GM10248 (cell line): Measurements from ENCODE around the gene SP2.
A peak's percentile ranks its signal among the peaks of the same experiment; 100 is the strongest.

Experiments
- CTCF ChIA-PET: fragments of 300-600 bp; sonication (Branson Sonifier 250); formaldehyde crosslinking; extraction: SDS; loops from one replicate; lab custom pipeline; 2021; ENCODE audit warnings: antibody characterized with exemption; lab: Yijun Ruan, JAX
- POLR2A ChIA-PET: fragments of 350-650 bp; sonication (Branson Sonifier 250); formaldehyde crosslinking; extraction: SDS; loops from one replicate; lab custom pipeline; 2020; ENCODE audit warnings: antibody characterized with exemption; lab: Yijun Ruan, JAX
- DNase-seq: peaks from one replicate; pipeline ENCODE4 v3.0.0; 2012; ENCODE audit errors: extremely low spot score
- CTCF ChIP-seq: IDR thresholded peaks from 2 replicates; pipeline ENCODE4 v1.5.1; 2012; ENCODE audit warnings: mild to moderate bottlenecking, low read depth; ENCODE audit errors: extremely low read depth, missing control alignments, control extremely low read depth

SP2 gene

GRCh38 chr17:47949197-47949759 lies 53.2 kb downstream of the SP2 start:
- CTCF ChIA-PET, result interaction anchor here (1.1 to 32.0 kb wide), 27 partner anchors 0 to 1087 kb away, joined by 3 to 584 read pairs (median 7); partner anchors contain the start of genes CDK5RAP3, PNPO and PRR15L
- DNase-seq, result peak; percentile 82
- POLR2A ChIA-PET, result no interaction called here
- peak; percentile 88 for TF ChIP-seq CTCF

GRCh38 chr17:47949946-47950345 lies 53.9 kb downstream of the SP2 start:
- CTCF ChIA-PET, result interaction anchor here (0.9 to 32.0 kb wide), 27 partner anchors 1 to 1086 kb away, joined by 3 to 584 read pairs (median 5); partner anchors contain the start of genes CDK5RAP3, PNPO and PRR15L
- POLR2A ChIA-PET, result no interaction called here
- DNase-seq, result no peak
- no peak for TF ChIP-seq CTCF

GRCh38 chr17:47950448-47950847 lies 54.4 kb downstream of the SP2 start:
- POLR2A ChIA-PET, result interaction anchor here (0.7 kb wide), 1 partner anchor 67 kb away, joined by 3 read pairs; no protein-coding TSS in a partner anchor
- DNase-seq, result no peak
- CTCF ChIA-PET, result interaction anchor here (0.9 to 25.3 kb wide), 24 partner anchors 16 to 1086 kb away, joined by 3 to 584 read pairs (median 4); partner anchors contain the start of genes CDK5RAP3, PNPO and SCRN2
- no peak for TF ChIP-seq CTCF

- DNase-seq, result no peak
- POLR2A ChIA-PET, result no interaction called here
- TF ChIP-seq CTCF, result no peak
- CTCF ChIA-PET, result interaction anchor here (1.0 to 25.3 kb wide), 8 partner anchors 15 to 103 kb away, joined by 3 to 584 read pairs (median 30); partner anchors contain the start of genes CDK5RAP3 and PNPO
Measured at GRCh38 chr17:47952171-47953021, 56.4 kb downstream of the SP2 start.

GRCh38 chr17:47953909-47954308 lies 57.9 kb downstream of the SP2 start:
- ChIA-PET CTCF (interaction anchor here (0.9 to 25.3 kb wide), 7 partner anchors 14 to 113 kb away, joined by 3 to 584 read pairs (median 44); partner anchors contain the start of genes CDK5RAP3, PNPO and SCRN2), POLR2A (interaction anchor here (0.6 kb wide), 1 partner anchor 755 kb away, joined by 4 read pairs; no protein-coding TSS in a partner anchor)
- DNase-seq, result no peak
- TF ChIP-seq CTCF, result no peak

GRCh38 chr17:47955497-47956461 lies 59.7 kb downstream of the SP2 start:
- no peak for DNase-seq
- no peak for TF ChIP-seq CTCF
- ChIA-PET POLR2A (no interaction called here), CTCF (interaction anchor here (0.9 to 25.3 kb wide), 10 partner anchors 12 to 113 kb away, joined by 3 to 584 read pairs (median 4); partner anchors contain the start of genes CDK5RAP3 and PNPO)
